NCI-H345 treated with DMSO at 0.1 percent for 48 hours (cell line): ENCODE results near the gene KIF26A.

Source experiments
- DNase-seq: peaks from one replicate; lab custom pipeline; 2025; ENCODE audit not compliant: unreplicated experiment; lab: John Stamatoyannopoulos, UW

The KIF26A gene

GRCh38 chr14:104101086-104101621 lies 37.2 kb upstream of the KIF26A start:
- DNase-seq = no peak

- DNase-seq = no peak
Observed at GRCh38 chr14:104101651-104102281, 36.6 kb upstream of the KIF26A start.

DNA sequence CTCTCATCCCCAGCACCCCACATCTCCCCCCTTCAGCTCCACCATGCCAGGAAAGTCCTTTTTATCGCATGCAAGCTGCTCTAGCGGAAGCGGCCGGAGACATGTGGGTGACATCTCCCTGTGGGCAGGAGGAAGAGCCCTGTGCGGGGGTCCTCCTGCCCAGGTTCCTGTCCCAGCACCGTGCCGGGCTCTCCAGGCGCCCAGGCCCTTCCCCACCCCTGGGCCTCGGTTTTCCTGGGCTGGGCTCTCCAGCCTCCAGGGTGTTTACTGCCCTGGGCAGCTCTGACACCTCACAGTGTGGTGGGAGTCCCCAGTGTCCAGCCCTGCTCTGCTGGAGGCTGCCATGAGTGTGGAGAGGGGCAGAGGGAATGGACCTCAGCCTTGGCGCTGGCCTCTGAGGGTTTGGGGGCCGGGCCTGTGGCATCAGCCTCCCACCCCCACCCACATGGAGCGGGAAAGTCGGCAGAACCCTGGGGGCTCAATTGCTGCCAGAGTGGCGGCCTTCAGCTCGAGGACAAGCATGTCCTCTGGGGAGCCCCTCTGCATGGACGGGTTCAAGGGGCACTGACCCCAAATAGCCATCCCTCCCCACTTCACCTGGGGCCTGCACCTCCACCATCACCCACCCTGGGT lies 36.0 kb upstream of the KIF26A start:
- DNase-seq = no peak

GRCh38 chr14:104103061-104103445 lies 35.3 kb upstream of the KIF26A start:
- DNase-seq = no peak

DNA sequence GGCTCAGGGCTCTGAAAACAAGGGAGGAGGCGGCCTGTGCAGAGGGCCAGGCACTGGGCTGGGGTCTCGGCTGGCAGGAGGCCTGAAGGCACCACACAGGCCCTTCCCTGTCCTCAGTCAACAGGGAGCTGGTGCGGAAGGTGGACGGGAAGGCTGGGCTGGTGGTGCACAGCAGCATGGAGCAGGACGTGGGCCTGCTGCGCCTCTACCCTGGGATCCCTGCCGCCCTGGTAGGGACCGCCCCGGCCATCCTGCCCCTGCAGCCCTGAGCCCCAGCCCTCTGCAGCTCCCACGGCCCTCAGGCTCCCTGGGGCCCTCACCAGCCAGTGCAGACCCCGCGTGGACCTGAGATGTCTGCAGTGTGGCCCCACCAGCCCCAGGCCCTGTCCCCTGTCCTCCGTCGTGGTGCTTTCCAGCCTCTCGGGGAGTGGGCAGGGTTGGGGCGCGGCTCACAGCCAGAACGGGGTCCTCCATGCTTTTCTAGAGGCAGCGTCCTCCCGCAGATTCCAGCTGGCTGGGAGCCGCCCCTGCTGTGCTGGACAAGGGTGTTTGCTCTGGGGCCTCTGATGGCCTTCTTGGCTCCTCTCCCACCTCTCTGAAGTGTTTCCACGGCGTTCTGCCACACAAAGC lies 34.8 kb upstream of the KIF26A start:
- no peak for DNase-seq

- no peak for DNase-seq
Observed at GRCh38 chr14:104104076-104104901, 34.1 kb upstream of the KIF26A start.

DNA sequence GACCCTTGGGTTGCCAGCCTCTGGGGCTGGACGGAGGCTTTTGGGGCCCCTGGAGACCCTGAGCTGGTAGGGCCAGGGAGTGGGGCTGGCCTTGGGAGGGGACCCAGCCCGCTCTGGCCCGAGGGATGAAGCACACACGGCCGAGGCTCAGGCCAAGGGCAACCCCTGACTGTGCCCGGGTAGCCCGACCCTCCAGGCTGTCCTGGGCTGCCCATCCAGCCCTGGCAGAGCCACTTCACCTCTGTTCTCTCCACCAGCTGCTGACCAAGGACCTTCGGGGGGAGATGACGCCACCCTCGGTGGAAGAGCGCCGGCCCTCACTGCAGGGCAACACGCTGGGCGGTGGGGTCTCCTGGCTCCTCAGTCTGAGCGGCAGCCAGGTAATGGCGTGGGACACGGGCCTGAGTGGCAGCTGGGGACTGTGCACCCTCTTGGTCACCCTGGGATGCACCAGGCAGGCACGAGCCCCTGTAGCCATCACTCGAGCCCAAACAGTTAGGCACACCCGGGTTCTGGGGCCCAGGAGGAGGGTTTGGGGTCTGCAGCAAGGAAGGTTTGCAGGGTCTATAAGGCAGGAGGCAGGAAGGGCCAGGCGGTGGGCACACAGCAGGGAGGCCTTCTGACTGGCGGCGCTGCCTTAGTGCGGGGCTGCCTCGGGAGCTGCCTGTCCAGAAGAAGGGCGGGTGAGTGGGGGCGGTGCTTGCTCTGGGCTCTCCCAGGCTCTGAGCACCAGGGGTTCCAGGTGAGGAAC lies 33.1 kb upstream of the KIF26A start:
- DNase-seq = no peak

DNA sequence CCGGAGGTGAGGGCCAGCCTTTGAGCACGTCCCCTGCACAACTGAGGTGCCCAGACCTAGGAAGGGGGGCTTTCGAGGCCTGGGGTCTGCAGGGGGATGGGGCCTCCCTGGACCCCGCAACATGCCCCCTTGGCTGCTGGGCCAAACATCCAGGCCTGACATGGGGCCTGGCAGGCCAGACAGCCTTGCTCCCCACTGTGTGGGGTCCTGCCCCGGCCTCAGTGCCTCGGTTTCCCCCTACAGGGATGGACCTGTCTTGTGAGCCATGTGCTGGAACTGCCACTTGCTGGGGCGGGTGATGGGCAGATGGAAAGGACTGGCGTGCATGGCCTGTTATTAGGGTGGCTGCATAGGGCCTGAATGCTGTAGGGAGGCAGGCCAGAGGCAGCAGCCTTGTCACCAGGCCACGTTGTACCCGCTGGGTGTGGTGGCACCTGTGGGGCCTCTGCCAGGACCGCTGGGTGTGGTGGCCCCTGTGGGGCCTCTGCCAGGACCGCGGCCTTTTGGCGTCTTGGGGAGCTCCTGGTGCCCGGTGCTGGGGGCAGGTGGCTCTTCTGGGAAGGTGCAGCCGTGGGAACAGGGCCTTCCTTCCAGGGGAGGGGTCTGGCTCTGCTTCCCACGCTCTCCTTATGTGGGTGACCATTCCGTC lies 32.4 kb upstream of the KIF26A start:
- no peak for DNase-seq

DNA sequence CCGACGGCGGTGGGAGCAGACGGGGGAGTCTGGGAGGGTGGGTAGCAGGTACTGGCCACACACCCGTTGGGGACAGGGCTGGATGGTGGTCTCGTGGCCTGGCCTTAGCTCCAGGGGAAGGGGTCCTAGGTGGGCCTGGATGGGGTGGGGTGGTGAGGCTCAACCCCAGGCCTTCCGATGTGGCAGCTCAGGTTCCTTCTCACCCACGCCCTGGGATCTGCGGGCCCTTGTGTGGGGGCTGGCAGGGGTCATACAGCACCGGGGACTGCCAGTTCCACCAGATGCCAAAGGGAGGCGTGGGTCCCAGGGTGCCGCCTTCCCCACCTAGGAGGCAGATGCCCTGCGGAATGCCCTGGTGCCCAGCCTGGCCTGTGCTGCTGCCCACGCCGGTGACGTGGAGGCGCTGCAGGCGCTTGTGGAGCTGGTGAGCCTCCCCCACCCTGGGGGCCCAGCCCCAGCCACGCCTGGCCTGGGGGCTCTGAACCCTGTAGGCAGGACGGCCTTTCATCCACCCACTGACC lies 31.9 kb upstream of the KIF26A start:
- no peak for DNase-seq

GRCh38 chr14:104107101-104107581 lies 31.2 kb upstream of the KIF26A start:
- no peak for DNase-seq

- DNase-seq = no peak
Observed at GRCh38 chr14:104107611-104108569, 30.5 kb upstream of the KIF26A start.

- no peak for DNase-seq
Observed at GRCh38 chr14:104108570-104109541, 29.5 kb upstream of the KIF26A start.

- no peak for DNase-seq
Observed at GRCh38 chr14:104109731-104110361, 28.5 kb upstream of the KIF26A start.

GRCh38 chr14:104110491-104111209 lies 27.7 kb upstream of the KIF26A start:
- no peak for DNase-seq

DNA sequence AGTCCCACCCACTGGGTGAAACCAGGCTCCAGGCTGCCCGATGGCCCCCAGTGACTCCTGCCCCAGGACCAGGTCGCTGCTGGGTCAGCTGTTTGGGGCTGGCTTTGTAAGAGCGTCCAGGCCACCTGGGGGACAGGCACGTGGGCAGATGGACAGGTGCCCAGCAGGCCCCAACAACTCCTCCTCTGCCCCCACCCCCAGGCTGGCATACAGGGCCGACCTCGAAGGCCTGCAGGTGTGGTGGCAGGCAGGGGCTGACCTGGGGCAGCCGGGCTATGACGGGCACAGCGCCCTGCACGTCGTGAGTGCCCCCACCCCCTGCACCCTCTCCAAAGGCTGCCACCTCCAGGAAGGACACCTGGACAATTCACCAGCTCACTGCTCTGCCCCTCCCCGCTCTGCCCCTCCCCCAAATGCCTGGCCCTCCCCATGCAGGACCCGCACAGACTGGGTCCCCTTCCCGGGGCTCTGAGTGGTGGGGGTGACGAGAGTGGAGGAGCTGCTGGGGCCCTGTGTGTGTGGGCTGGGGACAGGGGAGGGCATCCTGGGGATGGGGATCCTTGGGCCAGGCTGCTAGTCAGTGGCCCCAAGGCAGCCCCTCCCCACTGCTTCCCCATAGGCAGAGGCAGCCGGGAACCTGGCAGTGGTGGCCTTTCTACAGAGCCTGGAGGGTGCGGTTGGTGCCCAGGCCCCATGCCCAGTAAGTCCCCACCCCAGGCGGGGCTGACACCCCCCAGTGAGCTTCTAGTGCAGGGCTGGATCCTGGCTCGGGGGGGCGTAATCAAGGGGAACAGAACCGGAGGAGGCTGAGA lies 26.9 kb upstream of the KIF26A start:
- DNase-seq = no peak

- DNase-seq = no peak
Observed at GRCh38 chr14:104112113-104112505, 26.3 kb upstream of the KIF26A start.
